Right ventricle myocardium superior (tissue), 1 donor: ENCODE measurements around the gene ZNRF2. TPM values are rescaled to one million over a fixed set of nuclear protein-coding genes. Genes with fewer than 3 reads are reported as not detected.

ENCODE experiments used
- ATAC-seq: fragments of 200-7000 bp; cut with Tn5 transposase; one replicate; pipeline ENCODE4 v1.9.1; 2020; ENCODE audit warnings: mild to moderate bottlenecking; ENCODE audit not compliant: poor library complexity
- DNase-seq: peaks from one replicate; pipeline ENCODE4 v3.0.0-alpha.2; 2020
- intact Hi-C: fragments of 100-400 bp; cut with DNase I; formaldehyde crosslinking; loops from one replicate; pipeline ENCODE4 v1.11.2; 2022
- total RNA-seq: library from RNA; stranded (reverse); fragmentation: NEBNext Ultra II Directional; extraction: Animal tissue kit (Norgen Biotek cat#: 25700); gene quantifications from one replicate; pipeline ENCODE4 v1.2.1, GENCODE V29; 2021
- donor health status: DM: no; HTN: yes; CAD: no; lungs with severe emphysema.

ZNRF2 gene
- total RNA-seq, 1 donor from 2014 or later, result 7.2 TPM

DNA sequence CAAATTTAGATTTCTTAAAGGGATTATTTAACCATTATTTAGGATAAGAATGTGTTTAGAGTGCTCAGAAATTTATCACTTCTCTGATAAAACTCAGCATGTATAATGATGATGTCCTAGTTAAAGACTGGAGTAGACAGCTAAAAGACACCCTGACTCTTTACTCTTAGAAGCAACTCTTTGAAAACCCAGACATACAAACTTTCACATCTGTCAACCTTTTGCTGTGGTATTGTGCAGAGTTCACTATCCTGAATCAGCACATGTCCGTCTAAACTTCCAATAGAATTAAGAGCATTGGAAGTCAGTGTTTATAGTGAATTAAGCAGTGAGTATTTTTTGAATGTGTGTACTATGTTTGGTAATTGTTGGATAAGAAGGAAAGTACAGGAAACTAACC is 24.9 kb downstream of the ZNRF2 start:
- no peak for ATAC-seq
- no peak for DNase-seq
- intact Hi-C loops, result no loop called here

DNA sequence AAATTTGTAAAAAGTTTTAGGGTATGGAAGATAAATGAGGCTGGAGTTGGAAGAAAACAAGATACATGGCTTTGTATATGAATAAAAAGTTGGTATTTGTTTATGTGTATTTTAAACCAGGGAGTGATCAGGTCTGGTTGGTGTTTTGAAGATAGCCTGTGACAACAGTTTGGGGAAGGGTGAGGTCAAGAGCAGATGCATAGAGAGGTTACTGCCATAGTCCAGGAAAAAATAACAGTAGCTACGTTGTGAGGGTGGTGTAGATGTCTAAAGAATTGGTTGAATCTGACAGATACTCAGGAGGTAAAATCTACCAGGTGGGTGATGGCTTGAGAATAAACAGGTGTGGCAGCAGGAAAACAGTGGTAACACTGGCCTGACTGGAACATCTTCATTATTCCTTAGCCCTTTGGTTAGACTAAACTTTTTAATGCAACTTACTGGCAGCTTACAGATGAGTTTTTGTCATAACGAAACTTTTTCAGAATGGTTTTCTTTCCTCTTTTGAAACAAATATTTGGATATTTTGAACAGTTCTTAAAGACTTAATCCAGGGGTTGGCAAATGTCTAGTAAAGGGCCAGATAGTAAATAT is 25.5 kb downstream of the ZNRF2 start:
- no peak for DNase-seq

GRCh38 chr7:30310674-30311362 is 26.4 kb downstream of the ZNRF2 start:
- intact Hi-C loops, result no loop called here
- no peak for ATAC-seq

More for the DNA sequence above, 25.5 kb downstream of the ZNRF2 start:
- intact Hi-C loops, result no loop called here
- ATAC-seq, result no peak

GRCh38 chr7:30312178-30312577 is 27.8 kb downstream of the ZNRF2 start:
- DNase-seq, result no peak
- intact Hi-C loops, result no loop called here
- no peak for ATAC-seq

More at GRCh38 chr7:30310674-30311362, 26.4 kb downstream of the ZNRF2 start:
- no peak for DNase-seq

DNA sequence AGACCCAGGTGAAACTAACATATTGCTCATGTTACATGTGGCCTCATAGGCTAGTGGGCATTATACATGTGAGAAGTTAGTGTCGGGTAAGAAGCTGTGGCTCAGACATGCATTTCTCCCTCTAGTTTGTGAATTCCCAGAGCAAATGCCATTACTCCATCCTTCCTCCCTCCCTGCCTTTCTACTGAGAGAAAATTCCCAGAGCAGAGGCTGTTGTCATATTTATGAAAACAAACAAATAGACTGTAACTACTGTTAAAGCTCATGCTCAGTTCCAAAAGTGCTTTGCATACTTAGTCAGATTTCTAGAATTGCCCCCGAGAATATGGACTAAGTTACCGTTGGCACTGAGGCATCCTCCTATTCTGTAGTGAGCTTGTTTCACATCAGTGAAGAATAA is 29.0 kb downstream of the ZNRF2 start:
- intact Hi-C loops, result no loop called here
- ATAC-seq, result no peak

DNA sequence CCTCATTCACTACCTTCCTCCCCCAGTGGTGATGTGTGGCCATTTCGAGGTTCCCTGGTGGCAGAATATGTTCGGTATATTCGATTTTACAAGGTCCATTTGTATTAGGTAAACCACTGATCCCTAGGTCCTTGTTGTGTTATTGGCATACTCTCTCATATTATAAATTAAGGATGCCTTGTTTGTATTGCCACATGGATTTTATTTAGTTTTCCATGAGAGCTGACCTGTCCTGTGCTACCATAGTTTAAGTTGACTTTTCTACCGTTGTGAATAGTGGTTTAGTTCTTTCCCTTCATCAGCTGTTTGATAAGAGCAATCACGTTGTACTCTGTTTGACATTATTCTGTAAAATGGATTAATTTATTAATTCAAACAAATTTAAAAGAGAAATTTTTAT is 29.4 kb downstream of the ZNRF2 start:
- intact Hi-C loops, result no loop called here
- ATAC-seq (no peak), DNase-seq (no peak)

More for the DNA sequence above, 29.0 kb downstream of the ZNRF2 start:
- no peak for DNase-seq

DNA sequence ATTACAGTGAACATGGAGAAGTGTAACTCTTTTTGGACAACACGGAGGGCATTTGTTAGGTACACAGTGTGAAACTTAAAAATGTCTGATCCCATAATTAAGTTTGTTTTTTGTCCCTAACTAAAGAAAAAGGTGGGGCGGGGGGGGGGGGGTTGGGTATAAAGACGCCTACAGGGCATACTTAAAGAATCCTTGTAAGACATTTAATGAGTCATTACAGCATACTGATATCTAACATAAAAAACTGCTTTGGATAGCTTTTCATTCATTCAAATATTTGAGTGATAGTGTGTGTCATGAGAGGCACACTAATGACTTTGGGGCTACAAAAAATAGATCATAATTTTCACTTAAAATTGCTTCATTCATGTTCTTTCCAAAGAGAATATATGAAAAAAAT is 31.2 kb downstream of the ZNRF2 start:
- no peak for DNase-seq
- ATAC-seq, result no peak
- intact Hi-C loops, result no loop called here

DNA sequence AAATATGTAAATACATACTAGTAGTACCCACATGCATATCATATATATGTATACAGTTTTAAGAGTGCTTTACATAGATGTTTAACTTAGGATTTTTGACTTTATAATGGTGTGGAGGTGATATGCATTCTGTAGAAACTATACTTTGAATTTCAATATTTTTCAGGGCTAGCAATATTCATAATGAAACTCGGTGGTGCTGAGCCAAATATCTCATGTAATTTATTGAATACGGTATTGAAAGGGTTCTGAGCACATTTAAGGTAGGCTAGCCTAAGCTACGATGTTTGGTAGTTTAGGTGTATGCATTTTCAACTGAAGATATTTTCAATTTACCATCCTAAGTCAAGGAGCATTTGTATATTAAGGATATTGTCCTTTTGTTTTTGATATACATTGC is 36.0 kb downstream of the ZNRF2 start:
- DNase-seq, result no peak
- ATAC-seq, result no peak
- intact Hi-C loops, result no loop called here

DNA sequence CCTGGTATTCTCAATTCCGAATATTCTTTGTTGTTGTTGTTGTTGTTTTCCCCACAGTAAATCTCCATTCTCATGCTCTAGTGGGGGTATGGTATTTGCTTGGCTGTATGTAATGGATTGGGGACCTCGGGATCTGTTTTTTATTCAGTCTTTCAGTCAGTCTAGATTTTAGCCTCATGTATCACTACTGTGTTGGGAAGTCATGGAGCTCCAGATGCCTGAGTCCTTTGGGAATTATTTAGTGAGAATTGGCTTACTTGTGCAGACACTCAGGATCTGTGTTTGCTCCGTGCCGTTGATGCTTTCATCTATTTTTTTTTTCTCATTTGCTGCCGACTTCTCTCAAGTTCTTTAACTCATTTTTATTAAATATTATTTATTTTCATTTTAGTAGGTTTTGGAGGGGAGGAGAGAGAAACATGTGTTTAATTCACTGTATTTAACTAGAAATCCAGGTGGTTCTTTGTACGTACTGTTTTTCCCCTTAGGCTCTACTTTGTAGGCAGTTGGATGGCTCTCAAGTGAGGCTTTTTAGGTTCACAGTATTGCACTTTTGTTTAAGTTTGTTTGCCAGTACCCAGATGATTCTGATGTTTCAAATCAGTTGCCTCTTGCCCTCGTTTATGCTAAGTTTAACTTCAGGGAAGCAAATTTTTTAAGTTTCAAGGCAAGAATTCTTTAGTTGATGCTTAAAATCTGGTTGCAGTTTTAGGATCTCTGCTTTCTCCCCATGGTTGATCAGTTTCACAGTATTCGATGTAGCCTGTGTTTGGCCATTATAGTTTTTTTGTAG is 36.9 kb downstream of the ZNRF2 start:
- ATAC-seq, result peak; percentile 69
- no peak for DNase-seq
- intact Hi-C loops, result no loop called here

DNA sequence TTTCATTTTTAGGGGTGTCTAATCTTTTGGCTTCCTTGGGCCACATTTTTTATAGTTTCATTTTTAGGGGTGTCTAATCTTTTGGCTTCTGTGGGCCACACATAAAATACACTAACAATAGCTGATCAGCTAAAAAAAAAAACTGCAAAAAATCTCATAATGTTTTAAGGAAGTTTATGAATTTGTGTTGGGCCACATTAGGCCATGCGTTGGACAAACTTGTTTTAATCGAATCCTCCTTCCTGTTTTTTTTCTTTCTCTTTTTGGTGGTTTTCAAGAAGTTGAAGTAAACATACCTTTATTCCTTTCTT is 37.4 kb downstream of the ZNRF2 start:
- intact Hi-C loops, result no loop called here
- no peak for ATAC-seq
- DNase-seq, result no peak

- intact Hi-C loops, result no loop called here
- no peak for DNase-seq
- ATAC-seq, result peak; percentile 92
Observed at GRCh38 chr7:30322271-30323005, 38.0 kb downstream of the ZNRF2 start.

DNA sequence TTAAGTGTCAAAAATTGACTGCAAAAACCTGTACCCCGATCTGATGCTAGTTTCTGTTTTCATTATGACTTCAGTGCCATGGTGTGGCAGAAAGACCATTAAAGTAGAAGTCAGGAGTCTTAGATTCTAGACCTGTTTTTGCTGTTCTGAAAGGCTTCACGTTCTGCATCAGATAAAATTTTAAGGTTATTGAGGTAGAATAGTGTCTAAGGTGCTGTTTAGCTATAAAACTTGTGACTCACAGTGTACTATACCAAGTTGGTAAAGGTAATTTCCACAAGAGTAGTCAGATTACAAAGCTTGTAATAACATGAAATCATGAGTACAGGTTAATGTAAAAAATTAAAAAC is 38.6 kb downstream of the ZNRF2 start:
- intact Hi-C loops, result no loop called here
- no peak for ATAC-seq
- no peak for DNase-seq

- DNase-seq, result no peak
Observed at GRCh38 chr7:30327813-30328212, 43.4 kb downstream of the ZNRF2 start.

DNA sequence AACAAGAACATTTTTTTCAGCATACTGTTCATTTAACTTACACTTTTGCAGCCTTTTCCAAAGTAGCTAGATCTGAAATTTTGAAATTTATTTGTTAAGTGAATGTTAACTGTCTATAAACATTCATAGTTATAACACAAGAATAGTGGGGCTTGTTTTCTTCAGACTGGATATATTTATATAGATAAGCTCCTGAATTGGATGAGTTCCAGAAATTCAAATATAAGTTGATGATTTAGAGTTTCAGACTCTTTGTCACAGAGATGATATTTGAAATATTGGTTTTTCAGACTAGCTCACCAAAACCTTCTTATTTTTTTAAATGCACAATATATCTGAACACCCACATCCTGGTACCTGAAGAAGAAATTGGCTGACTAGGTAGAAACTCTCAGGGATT is 44.0 kb downstream of the ZNRF2 start:
- DNase-seq, result no peak
- ATAC-seq, result no peak
- intact Hi-C loops, result no loop called here

More at GRCh38 chr7:30327813-30328212, 43.4 kb downstream of the ZNRF2 start:
- no peak for ATAC-seq
- intact Hi-C loops, result no loop called here

- DNase-seq (no peak), ATAC-seq (no peak)
- intact Hi-C loops, result no loop called here
Observed at GRCh38 chr7:30329716-30330115, 45.3 kb downstream of the ZNRF2 start.

- ATAC-seq, result no peak
Observed at GRCh38 chr7:30330134-30331111, 46.0 kb downstream of the ZNRF2 start.

GRCh38 chr7:30331338-30331737 is 46.9 kb downstream of the ZNRF2 start:
- DNase-seq (no peak), ATAC-seq (no peak)
- intact Hi-C loops, result no loop called here

More at GRCh38 chr7:30330134-30331111, 46.0 kb downstream of the ZNRF2 start:
- intact Hi-C loops, result no loop called here
- DNase-seq, result no peak

GRCh38 chr7:30332549-30332948 is 48.2 kb downstream of the ZNRF2 start:
- no peak for ATAC-seq
- intact Hi-C loops, result no loop called here
- DNase-seq, result no peak
